ENCODE results near the gene GIGYF1.
"Not testable (repeated sequence)": the region's sequence is repeated elsewhere in the genome, so short reads cannot be mapped to it uniquely, and the experiment has no call there.

Gene GIGYF1

DNA sequence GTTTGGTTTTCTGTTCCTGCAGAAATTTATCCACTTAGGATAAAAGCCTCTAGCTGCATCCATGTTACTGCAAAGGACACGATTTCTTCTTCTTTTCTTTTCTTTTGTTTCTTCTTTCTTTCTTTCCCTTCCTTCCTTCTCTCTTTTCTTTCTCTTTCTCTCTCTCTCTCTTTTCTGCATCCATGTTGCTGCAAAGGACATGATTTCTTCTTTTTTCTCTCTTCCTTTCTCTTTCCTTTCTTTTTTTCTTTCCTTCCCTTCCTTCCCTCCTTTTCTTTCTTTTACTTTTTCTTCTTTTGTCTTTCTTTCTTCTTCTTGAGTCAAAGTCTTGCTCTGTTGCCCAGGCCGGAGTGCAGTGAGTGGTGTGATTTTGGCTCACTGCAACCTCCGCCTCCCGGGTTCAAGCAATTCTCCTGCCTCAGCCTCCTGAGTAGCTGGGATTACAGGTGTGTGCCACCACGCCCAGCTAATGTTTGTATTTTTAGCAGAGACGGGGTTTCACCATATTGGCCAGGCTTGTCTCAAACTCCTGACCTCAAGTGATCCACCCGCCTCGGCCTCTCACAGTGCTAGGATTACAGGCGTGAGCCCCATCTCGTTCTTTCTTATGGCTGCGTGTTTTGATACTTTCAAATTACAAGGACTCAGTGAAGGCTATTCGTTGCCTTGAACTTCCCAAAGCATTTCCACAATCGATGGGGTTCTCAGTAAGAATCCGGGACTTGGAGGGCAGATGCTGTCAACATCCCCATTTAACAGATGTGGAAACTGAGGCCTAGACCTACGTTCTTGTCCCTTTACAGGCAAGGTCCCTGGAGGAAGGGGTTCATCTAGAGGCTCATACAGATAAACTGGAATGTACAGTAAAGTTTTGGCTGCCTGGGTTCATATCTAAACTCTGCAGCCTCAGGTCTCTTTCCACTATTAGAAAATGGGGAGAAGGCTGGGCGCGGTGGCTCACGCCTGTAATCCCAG is 22.4 kb downstream of the GIGYF1 start:
- no peak for DNase-seq

DNA sequence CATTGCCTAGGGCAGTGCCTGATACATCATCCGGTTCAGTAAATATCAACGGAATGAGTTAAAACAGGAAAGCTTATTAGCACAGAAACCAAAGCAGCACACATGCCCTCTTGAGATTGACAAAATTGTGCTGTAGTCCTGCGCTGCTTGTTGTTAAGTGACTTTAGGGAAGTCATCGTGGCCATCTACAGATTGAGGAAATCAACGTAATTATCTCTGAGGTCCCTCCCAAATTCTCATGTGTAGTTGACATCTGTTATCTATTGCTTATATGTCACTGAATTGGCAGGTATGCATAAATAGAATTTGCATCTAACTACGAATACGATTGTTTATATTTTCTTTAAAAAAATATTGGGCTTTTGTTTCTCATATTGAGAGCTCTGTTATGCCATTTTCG is 24.0 kb downstream of the GIGYF1 start:
- DNase-seq, result no peak

DNA sequence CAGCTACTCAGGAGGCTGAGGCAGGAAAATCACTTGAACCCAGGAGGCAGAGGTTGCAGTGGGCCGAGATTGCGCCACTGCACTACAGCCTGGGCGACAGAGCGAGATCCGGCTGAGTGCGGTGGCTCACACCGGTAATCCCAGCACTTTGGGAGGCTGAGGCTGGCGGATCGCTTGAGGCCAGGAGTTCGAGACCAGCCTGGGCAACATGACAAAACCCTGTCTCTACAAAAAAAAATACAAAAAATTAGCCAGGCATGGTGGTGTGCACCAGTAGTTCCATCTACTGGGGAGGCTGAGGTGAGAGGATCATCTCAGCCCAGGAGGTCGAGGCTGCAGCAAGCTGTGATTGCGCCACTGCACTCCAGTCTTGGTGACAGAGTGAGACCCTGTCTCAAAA is 24.9 kb downstream of the GIGYF1 start:
- DNase-seq, result not testable (repeated sequence)

DNA sequence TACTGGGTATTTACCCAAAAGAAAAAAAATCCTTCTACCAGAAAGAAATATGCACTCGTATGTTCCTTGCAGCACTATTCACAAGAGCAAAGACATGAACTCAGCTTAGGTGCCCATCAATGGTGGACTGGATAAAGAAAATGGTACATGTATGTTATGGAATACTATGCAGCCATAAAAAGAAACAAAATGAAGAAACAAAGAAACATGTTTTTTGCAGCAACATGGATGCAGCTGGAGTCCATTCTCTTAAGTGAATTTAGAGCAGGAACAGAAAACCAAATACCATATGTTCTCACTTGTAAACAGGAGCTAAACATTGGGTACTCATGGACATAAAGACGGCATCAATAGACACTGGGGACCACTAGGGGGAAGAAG is 26.0 kb downstream of the GIGYF1 start:
- no peak for DNase-seq

DNA sequence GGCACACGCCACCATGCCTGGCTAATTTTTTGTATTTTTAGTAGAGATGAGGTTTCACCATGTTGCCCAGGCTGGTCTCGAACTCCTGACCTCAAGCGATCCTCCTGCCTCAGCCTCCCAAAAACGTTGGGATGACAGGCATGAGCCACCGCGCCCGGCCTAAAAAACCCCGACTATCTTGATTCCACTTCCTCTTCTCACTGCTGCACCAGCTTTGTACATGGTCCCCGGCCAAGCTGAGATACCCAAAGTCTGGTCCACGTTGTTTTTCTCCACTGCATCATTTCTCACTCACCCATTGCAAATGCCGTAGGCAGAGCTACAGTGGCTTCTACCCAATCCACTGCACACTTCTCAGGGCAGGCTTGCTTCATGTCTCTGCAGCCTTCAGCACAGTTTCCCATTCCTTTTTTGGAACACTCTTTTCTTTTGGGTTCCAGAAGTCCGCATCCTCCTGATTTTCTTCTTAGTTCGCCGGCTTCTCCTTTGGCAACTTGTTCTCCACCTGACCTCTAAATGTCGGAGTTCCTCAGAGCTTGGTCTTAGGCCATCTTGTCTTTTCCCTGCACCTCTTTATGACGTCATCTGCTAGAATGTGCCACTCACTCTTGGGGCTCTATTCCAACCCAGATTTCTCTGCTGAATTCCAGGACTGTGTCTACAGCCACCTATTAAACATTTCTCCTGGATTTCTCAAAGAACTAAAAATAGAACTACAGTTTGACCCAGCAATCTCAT is 26.6 kb downstream of the GIGYF1 start:
- no peak for DNase-seq

DNA sequence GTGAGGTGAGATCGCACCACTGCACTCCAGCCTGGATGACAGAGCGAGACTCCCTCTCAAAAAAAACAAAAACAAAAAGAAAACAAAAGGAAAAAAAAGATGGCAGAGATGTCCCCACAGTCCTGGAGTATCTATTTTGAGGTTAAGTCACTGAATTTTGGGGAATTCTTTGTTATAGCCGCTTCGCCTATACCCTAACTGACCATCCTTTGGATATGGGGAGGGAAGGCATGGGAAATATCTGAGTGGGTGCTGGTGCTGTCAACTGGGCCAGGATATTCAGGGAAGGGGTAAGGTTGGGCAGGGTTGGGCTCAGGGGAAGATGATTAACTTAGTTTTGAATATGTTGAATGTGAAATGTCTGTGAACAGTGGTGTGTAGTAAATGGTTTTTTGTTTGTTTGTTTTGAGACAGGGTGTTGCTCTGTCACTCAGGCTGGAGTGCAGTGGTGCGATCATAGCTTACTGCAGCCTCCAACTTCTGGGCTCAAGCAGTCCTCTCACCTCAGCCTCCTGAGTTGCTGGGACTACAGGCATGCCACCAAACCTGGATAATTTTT is 28.8 kb downstream of the GIGYF1 start:
- DNase-seq, result no peak

DNA sequence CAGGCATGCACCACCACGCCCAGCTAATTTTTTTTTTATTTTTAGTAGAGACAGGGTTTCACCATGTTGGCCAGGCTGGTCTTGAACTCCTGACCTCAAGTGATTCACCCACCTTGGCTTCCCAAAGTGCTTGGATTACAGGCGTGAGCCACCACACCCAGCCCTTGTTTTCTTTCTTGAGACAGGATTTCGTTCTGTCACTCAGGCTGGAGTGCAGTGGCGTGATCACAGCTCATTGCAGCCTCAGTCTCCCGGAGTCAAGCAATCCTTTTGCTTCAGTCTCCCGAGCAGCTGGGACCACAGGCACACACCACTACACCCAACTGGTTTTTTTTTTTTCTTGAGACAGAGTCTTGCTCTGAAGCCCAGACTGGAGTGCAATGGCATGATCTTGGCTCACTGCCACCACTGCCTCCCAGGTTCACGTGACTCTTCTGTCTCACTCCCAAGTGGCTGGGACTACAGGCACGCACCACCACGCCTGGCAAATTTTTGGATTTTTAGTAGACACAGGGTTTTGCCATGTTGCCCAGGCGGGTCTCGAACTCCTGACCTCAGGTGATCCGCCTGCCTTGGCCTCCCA is 31.8 kb downstream of the GIGYF1 start:
- DNase-seq, result not testable (repeated sequence)

DNA sequence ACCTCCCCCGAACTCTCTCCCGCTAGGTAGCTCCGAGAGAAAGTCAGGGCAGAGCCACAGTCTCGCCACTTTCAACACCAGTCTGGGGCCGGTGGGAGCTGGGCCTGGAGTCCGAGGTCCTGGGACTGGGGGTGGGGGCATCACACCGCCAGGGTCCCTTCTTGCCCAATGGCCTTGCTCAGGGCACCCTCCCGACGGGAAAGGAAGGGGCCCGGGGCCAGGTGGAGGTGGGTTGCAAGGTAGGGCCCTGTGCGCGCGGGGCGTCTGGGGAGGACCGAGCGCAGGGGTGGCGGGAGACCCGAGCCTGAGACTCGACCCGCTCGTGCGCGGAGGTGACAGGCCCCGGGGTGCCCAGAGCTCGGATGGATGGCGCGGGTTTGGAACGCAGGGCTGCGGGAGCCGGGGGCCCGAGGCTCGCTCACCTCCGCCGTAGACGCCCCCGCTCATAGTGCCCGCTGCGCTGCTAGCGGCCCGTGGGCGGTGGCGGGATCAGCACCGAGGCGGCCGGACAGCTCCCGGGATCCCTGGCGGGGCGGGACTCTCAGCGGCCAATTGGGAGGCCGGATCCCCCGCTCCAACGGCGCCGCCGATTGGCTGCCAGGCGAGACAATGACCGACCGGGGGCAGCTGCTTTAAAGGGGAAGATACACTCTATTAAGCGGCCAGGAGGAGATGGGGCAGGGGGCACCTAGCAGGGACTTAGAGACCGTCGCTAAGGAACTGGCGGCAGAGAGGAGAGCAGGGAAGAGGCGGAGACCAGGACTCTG is 38.0 kb downstream of the GIGYF1 start, which contains the start of gene ACTL6B:
TSS of gene ACTL6B (minus strand) at position 541 of the 767 bp plus-strand sequence. CDS start at position 447, 94 bp downstream.
- peak; percentile 56 for DNase-seq

DNA sequence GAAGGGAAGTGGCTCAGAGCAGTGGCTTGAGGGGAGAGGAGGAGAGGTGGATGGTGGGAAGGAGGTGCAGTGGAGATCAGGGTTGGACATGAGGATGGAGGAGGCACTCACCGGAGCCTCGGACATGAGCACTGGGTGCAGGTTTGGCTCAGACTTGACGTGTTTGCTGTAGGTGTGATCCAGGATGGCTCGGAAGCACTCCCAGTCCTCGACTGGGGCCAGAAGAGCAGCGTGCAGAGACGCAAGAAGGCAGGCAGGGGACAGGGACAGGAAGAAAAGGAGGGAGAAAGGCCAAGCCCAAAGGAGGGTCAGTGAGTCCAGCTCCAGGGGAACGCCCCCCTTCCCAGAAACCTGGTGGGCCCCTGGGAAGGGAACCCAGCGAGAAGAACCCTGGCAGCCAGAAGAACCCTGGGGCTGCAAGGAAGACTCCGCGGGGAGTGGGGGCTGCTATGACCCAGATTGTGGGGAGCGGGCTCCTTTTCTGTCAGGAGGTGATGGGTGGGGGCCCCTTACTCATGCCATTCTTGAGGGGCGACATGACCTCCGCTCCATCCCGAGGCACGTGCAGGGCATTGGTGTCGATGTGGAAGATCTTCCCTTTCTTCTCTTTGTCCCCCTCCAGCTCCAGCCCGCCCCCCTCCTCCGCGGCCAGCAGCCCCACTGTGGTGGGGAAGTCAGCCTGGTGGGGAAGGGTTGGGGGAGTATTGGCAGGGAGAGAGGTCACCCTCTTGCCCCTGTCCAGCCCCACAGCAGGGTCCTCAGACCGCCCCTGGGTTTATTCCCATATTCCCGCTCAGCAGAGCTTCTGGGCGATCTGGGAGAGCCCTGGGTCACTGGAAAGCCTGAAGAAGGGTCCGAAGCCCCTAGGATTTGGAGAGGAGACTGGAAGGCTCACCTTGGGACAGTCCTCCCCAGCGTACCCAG is 38.9 kb downstream of the GIGYF1 start:
- no peak for DNase-seq

DNA sequence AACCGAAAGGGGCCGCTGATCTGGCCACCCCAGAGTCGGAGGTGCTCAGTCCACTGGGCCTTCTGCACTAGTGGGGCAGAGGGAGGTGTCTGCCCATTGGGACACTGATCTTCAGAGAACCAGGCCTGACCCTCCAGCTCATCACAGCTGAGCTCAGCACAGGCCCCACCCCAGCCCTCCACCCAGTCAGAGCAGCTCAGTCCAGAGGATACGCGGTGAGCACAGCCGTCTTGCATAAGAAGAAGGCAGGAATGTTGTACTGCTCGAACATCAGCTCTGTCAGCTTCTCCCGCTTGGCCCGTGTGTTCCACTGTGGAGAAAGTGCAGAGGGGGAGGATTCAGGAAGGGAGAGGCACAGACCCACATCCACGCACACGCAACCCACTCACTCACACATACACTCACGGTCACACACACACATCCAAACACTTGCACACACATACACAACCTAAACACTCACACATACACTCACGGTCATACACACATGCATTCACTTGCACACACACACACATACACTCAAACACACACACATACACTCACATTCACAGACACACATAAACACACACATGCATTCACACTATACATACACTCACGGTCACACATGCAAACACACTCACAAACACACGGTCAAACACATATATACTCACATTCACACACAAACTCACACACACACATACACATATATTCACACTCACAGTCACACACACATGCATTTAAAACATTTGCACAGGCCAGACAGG is 44.1 kb downstream of the GIGYF1 start:
- DNase-seq, result no peak

DNA sequence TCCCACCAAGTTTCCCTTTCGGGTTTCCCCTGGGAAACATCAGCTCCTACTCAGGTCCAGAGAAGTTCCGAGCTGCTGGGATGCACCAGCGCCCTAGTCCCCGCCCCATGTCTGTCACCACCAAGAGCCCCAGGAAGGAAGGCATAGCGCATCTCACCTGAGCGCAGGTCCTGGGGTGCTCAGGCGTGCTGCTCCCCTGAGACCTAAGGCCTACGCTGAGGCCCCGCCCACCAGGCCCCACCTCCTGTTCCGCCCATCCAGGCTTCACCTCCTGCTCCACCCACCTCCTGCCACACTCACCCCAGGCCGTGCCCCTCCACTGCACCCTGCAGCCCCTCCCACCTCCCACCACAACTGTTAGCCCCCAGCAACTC is 51.5 kb downstream of the GIGYF1 start:
- no peak for DNase-seq

DNA sequence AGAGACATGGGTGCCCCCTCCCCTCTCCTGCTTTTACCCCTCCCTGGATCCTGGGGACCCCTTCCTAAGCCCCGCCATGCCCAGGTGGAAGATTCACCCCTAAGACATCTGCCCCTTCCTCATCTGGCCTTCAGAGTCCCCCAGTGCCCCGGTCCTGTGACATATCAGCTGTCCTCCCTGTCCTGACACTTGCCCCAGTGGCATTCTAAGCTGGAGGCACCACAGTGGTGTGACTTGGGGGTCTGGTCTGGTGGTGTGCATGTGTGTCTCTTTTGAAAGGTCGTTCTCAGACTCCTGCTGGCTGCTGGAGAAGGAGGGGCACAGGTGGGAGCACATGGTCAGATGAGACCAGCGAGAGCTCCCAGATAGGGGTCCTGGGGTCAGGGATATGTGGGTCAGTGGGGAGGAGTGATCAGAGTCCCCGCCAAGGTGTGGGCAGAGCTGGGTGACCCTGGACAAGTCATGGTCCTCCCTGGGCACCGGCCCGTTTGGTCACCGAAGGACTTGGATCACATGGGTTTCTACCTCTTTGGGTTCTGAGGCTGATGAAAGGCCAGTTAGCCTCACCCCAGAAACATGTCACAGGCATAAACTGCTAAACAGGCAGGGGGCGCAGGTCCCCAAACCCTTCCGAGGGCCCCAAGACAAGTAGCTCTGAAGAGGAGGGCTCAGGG is 52.1 kb downstream of the GIGYF1 start:
- no peak for DNase-seq

DNA sequence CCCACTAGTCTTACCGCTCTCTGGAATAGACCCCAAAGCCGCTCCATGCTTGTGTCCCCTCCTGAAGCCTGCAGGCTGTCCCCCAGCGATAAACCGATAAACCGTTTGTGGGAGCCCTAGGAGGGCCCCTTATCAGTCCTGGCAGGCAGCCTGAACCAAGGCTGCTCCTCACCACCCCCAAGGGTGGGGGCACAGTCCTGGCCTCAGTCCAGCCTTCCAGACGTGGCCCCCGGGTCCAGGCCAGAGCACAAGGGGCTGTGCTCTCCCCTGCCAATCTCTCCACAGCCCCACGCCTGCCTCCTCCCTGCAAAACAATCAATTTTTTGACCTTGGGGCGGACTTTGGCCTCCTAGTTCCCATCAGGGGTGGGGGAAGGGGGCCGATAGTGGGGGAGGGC is 52.6 kb downstream of the GIGYF1 start, which contains the start of gene TFR2:
TSS of gene TFR2 (minus strand) at position 90 of the 397 bp plus-strand sequence. CDS start at position 47, 43 bp downstream.
- no peak for DNase-seq

DNA sequence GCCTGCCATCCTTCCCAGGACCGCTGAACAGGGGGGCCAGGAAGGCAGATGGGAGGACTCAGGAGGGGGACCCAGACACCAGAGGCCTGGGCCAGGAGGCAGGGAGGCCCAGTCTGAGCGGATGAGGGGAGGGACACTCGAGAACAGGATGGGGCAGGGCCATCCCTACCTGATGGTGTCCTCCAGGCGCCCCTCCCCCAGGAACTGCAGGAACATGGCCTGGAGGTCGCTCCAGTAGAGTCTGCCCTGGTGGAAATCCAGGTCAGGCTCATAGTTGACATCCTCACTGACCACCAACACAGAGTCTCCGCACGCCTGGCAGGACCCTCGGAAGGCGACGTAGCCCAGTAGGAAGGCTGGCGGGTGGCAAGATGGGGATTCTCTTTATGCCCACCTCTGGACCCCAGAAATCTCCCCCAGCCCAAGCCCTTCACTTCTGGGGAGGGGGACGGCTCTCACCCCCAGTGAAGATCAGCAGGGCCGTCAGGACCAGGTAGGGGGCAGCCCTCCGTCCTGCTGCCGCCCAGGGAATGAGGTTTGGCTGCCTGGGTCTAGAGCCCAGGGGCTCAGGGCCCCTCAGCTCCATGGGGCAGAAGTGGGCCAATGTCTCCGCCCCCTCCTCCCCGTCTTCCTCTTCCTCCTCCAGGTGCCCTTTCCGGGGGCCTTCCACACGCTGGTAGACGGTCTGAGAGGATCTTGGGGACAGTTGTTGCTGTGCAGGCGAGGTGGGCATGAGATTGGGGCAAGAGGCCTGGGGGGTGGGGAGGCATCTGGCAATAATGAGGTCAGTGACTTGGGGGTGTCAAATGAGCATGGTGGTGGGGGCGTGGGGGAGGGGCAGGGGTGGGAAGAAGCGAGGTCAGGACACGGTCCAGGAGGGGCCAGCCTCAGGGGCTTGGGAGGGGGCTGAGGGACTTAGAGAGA is 53.3 kb downstream of the GIGYF1 start:
- DNase-seq, result no peak

DNA sequence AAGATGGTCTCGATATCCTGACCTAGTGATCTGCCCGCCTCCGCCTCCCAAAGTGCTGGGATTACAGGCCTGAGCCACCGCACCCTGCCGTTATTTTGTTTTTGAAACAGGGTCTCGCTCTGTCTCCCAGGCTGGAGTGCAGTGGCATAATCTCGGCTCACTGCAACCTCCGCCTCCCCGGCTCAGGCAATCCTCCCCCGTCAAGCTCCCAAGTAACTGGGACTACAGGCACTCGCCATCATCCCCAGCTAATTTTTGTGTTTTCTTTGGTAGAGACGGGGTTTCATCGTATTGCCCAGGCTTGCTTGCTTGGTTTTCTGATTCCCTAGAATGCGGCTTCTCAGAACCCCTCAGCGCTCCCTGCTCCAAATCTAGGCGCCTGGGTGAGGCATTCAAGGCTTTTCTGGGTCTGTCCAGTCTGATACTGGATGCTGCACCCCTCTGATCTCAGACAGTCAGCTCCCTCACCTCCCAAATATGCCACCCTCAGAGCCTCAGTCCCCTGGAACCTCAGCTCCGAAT is 54.0 kb downstream of the GIGYF1 start:
- DNase-seq, result no peak

DNA sequence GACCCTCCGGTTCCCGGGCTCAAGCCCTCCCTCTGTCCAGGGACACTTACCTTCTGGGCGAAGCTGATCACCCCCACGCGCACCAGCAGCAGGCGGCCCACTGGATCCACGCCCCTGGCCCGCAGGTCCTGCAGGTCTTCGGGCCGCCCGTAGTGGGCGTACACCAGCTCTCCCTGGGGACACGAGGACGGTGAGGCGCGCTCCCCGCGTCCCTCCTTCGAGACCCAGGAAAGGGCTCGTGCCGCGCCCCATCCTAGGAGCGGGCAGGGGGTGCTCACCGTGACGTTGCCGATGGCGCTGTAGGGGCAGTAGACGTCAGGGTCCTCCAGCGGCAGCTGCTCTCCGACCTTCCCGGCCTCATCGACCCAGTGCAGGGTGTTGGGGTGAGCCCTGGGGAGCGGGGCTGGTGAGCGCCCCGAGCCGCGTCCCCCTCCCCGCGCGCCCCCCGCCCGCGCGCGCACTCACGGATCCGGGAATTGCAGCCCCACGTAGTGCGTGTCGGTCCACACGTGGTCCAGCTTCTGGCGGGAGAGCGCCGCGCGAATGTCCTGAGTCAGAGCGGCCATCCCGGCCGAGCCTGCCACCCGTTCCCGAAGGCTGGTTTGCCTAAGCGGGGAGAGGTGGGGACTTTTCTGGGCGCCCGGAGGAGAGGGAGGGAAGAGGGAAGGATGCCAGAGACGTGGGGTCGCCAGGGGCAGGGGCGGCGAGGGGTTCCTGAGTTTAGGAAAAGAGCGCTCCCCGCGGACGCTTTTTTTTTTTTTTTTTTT is 60.9 kb downstream of the GIGYF1 start:
- peak; percentile 47 for DNase-seq

DNA sequence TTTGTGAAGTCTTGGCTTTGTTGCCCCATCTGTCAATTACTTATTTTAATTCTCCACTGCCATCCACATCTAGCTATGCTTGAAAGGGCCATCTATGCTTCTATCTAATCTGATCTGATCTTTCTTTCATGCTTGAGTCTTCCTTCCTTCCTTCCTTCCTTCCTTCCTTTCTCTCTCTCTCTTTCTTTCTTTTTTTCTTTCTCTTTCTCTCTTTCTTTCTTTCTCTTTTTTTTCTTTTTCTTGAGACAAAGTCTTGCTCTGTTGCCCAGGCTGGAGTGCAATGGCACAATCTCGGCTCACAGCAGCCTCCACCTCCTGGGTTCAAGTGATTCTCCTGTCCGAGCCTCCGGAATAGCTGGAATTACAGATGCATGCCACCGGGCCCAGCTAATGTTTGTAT is 64.0 kb downstream of the GIGYF1 start:
- no peak for DNase-seq
